Measurements from ENCODE around the gene UBB.

DNA sequence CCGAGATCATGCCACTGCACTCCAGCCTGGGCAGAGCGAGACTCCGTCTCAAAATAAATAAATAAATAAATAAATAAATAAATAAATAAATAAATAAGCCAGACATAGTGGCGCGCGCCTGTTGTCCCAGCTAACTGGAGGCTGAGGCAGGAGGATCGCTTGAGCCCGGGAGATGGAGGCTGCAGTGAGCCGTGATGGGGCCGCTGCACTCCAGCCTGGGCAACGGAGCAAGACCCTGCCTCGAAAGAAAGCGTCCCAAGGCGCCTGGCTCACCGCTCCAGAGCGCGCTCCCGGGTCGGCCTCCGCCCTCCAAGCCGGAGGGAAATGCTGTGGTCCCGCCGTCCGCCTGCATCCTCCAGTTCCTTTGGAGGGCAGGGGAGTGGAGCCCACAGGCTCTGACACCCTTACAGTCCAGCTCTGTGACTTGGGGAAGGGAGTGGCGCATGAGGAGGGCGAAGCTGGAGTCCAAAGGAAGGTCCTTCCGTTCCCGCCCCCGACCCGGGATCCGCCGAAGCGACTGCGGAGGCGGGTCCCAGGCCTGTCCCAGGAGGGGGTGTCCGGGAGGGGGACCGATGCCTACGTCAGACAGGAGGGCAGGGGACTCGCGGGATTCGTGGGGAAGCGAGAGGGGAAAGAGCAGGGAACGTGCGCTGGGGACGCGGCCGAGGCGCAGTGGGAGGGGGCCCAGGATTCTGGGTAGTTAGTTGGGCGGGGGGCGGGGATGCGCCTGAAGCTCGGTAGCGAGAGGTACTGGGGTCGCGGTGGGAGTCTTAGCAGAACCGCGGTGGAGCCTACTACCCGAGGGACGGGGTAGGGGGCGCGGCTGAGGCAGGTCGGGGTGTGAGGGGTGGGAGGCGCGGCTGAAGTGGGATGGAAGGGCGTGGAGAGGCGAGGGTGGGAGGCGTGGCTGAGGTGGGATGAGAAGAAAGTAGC is 26.1 kb downstream of the UBB start:
- TF ChIP-seq, protein P1, sequence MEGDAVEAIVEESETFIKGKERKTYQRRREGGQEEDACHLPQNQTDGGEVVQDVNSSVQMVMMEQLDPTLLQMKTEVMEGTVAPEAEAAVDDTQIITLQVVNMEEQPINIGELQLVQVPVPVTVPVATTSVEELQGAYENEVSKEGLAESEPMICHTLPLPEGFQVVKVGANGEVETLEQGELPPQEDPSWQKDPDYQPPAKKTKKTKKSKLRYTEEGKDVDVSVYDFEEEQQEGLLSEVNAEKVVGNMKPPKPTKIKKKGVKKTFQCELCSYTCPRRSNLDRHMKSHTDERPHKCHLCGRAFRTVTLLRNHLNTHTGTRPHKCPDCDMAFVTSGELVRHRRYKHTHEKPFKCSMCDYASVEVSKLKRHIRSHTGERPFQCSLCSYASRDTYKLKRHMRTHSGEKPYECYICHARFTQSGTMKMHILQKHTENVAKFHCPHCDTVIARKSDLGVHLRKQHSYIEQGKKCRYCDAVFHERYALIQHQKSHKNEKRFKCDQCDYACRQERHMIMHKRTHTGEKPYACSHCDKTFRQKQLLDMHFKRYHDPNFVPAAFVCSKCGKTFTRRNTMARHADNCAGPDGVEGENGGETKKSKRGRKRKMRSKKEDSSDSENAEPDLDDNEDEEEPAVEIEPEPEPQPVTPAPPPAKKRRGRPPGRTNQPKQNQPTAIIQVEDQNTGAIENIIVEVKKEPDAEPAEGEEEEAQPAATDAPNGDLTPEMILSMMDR (IDR thresholded peaks at IDR 0.05) = no peak
- TF ChIP-seq POLR2A (IDR thresholded peaks at IDR 0.05) = no peak
